ENCODE results near the gene CCT2. TPM values are rescaled to one million over a fixed set of nuclear protein-coding genes. Genes with fewer than 3 reads are reported as not detected.

The CCT2 gene
- total and polyA plus RNA-seq, 2 experiments from 2014 or later, result 237 to 307 TPM

DNA sequence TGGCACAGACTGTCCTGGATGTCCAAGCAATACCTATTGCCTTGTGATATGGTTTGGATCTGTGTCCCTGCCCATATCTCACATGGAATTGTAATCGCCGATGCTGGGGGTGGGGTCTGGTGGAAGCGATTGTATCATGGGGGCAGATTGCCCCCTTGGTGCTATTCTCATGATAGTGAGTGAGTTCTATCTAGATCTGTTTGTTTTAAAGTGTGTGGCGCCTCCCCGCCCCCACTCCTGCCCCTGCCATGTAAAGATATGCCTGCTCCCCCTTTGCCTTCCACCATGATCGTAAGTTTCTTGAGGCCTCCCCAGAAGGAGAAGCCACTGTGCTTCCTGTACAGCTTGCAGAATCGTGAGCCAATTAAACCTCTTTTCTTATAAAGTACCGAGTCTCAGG lies 42.2 kb downstream of the CCT2 start:
- no peak for DNase-seq (ENCODE audit: low read depth in 1 of 2, low spot score in 1 of 2)
- Histone ChIP-seq H3K36me3 (no peaks in the 10 kb centered on the region), H3K4me1 (ENCODE audit: low read depth) (peaks cover 8% of the 10 kb centered on the region), H3K9me3 (ENCODE audit: low read depth) (no peaks in the 10 kb centered on the region), H3K27me3 (no peaks in the 10 kb centered on the region), H3K27ac (no peak overlapping the region), H3K4me3 (no peak overlapping the region)
- TF ChIP-seq, protein P1, sequence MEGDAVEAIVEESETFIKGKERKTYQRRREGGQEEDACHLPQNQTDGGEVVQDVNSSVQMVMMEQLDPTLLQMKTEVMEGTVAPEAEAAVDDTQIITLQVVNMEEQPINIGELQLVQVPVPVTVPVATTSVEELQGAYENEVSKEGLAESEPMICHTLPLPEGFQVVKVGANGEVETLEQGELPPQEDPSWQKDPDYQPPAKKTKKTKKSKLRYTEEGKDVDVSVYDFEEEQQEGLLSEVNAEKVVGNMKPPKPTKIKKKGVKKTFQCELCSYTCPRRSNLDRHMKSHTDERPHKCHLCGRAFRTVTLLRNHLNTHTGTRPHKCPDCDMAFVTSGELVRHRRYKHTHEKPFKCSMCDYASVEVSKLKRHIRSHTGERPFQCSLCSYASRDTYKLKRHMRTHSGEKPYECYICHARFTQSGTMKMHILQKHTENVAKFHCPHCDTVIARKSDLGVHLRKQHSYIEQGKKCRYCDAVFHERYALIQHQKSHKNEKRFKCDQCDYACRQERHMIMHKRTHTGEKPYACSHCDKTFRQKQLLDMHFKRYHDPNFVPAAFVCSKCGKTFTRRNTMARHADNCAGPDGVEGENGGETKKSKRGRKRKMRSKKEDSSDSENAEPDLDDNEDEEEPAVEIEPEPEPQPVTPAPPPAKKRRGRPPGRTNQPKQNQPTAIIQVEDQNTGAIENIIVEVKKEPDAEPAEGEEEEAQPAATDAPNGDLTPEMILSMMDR (IDR thresholded peaks at IDR 0.05; ENCODE audit: low read depth, low read length), result no peak

DNA sequence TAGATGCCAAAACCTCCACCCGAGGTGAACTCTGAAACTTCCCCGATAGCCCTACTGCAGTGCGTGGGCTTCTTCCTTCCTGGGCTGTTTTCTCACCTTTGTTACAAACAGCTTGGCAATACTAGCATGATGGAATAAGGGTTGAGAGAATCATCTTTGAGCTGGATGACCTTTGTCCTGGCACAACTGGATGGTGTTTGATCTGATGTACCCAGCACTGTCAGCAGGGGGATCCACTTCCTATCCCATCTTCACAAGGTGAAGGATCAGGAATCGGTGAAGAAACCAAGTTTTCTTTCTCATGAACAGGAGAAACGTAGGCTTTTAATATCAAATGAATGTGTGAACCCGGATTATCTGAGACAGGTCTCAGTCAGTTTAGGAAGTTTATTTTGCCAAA lies 44.9 kb downstream of the CCT2 start:
- no peak overlapping the region for H3K27ac ChIP-seq
- TF ChIP-seq, protein P1 (IDR thresholded peaks at IDR 0.05; ENCODE audit: low read depth, low read length), result peak; percentile 22
- no peaks in the 10 kb centered on the region for H3K36me3 ChIP-seq
- no peaks in the 10 kb centered on the region for H3K9me3 ChIP-seq (ENCODE audit: low read depth)
- H3K27me3 ChIP-seq, result no peaks in the 10 kb centered on the region
- DNase-seq (ENCODE audit: low read depth in 1 of 2, low spot score in 1 of 2), result no peak
- no peak overlapping the region for H3K4me3 ChIP-seq
- H3K4me1 ChIP-seq (ENCODE audit: low read depth), result peaks cover 2% of the 10 kb centered on the region

DNA sequence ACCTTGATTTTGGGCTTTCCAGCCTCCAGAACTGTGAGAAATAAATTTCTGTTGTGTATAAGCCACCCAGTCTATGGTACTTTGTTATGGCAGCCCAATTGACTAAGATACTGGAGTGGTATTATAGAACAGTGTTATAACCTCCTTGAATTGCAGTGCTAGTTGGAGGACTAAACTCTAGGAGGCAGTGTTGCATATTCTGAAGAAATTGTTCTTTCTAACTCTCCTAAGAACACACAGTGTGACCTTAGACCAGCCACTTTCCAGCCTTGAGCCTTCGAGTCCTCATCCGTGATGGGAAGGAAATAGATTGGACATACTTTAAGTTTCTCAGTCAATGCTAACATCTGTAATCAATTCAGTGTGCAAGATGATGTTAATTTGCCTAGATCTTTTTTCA lies 47.8 kb downstream of the CCT2 start:
- no peaks in the 10 kb centered on the region for H3K27me3 ChIP-seq
- no peak for DNase-seq (ENCODE audit: low read depth in 1 of 2, low spot score in 1 of 2)

DNA sequence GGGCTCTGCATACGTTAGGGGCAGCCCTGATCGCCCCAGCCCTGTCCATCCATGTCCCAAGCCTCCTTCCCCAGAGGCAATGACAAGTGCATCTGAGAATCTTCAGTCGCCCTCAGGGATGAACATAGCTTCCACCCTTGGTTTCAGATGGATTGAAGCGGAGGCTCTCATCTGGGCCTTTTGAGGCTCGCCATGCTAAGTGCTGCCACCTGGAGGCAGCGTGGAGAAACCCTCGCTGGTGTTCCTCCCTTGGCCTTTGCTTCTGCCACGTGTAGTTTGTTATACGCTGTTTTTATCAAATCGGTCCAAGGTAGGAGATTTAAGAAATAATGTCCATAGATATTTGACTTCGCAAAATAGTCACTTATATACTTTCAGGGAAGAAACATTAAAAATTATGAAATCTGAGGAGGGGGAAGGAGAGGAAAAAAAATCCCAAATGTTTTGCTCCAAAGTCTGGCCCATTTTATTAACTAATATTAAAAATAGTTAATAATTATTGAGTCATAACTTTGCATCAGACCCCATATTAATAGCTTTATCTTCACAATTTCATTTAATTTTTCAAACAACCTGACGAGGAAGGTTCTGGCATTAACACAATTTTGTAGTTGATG lies 54.2 kb downstream of the CCT2 start:
- no peaks in the 10 kb centered on the region for H3K4me1 ChIP-seq (ENCODE audit: low read depth)
- no peaks in the 10 kb centered on the region for H3K27me3 ChIP-seq
- peak; percentile 81 to 84 for DNase-seq (ENCODE audit: low read depth in 1 of 2, low spot score in 1 of 2)
- no peak overlapping the region for H3K4me3 ChIP-seq
- H3K36me3 ChIP-seq, result no peaks in the 10 kb centered on the region
- no peak overlapping the region for H3K27ac ChIP-seq
- no peaks in the 10 kb centered on the region for H3K9me3 ChIP-seq (ENCODE audit: low read depth)
- TF ChIP-seq, protein P1 (IDR thresholded peaks at IDR 0.05; ENCODE audit: low read depth, low read length), result peak; percentile 95

More for the DNA sequence above, 47.8 kb downstream of the CCT2 start:
- H3K9me3 ChIP-seq (ENCODE audit: low read depth), result no peaks in the 10 kb centered on the region
- TF ChIP-seq, protein P1 (IDR thresholded peaks at IDR 0.05; ENCODE audit: low read depth, low read length), result no peak
- no peak overlapping the region for H3K4me3 ChIP-seq
- peaks cover 2% of the 10 kb centered on the region for H3K4me1 ChIP-seq (ENCODE audit: low read depth)
- no peak overlapping the region for H3K27ac ChIP-seq
- no peaks in the 10 kb centered on the region for H3K36me3 ChIP-seq

DNA sequence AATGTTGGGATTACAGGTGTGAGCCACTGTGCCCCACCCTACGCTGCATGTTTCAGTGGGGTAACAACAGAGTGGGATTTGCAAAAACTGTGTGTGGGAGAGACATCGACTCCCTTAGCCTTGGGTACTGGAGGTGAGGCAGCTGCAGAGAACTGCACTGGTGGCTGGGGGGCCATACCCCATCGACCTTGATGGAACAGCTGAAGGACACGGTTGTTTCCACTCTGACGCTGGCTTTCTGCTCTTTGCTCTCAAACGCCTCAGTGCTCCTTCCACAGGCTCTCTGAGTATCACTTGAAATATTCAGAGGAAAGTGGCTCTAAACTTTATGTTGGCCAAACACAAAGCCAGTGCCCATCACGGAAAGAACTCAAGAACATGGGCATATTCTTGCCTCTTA lies 56.3 kb downstream of the CCT2 start:
- TF ChIP-seq, protein P1 (IDR thresholded peaks at IDR 0.05; ENCODE audit: low read depth, low read length), result no peak
- no peak for DNase-seq (ENCODE audit: low read depth in 1 of 2, low spot score in 1 of 2)
- Histone ChIP-seq H3K36me3 (no peaks in the 10 kb centered on the region), H3K27ac (peak overlapping the region; percentile 48), H3K27me3 (no peaks in the 10 kb centered on the region), H3K4me1 (ENCODE audit: low read depth) (no peaks in the 10 kb centered on the region), H3K4me3 (no peak overlapping the region), H3K9me3 (ENCODE audit: low read depth) (no peaks in the 10 kb centered on the region)
